CD4-positive, alpha-beta T cell (primary cell): ENCODE data around the gene SENP6. TPM values are rescaled to one million over a fixed set of nuclear protein-coding genes. Genes with fewer than 3 reads are reported as not detected.
"Not testable (repeated sequence)": the region's sequence is repeated elsewhere in the genome, so short reads cannot be mapped to it uniquely, and the experiment has no call there.

Source experiments
- ATAC-seq: fragments of 200-7000 bp; cut with Tn5 transposase; one replicate; pipeline ENCODE4 v1.10.0; 2022; ENCODE audit warnings: mild to moderate bottlenecking; ENCODE audit not compliant: poor library complexity
- CTCF ChIA-PET: fragments of 350-600 bp; sonication (Branson Sonifier 250); formaldehyde crosslinking; loops from one replicate; lab custom pipeline; 2021; ENCODE audit warnings: antibody characterized with exemption, inconsistent platforms; lab: Charles Lee
- POLR2A ChIA-PET: fragments of 350-600 bp; sonication (Branson Sonifier 250); formaldehyde crosslinking; loops from one replicate; lab custom pipeline; 2021; ENCODE audit warnings: antibody characterized with exemption, inconsistent platforms; lab: Charles Lee
- DNase-seq, 14 experiments: peaks; one replicate each; pipeline ENCODE4 v3.0.0-alpha.2; 2013 to 2020; ENCODE audit warnings: mixed read lengths in 2 of 14
- H3K27ac ChIP-seq, 2 donors: one replicate each; pipeline versions ENCODE4 v1.5.1 to v1.7.0; 2013; ENCODE audit warnings: low read length in 2 of 2, low read depth in 1 of 2, mild to moderate bottlenecking in 1 of 2
- H3K27me3 ChIP-seq, 2 experiments: 1 replicate in 1 of 2; 2 replicates in 1 of 2; pipeline versions ENCODE4 v1.6.1 to v1.7.0; 2013; ENCODE audit warnings: low read length in 2 of 2, control low read depth in 1 of 2, mild to moderate bottlenecking in 1 of 2, moderate library complexity in 1 of 2; ENCODE audit not compliant: insufficient read depth in 2 of 2, control insufficient read depth in 1 of 2
- H3K36me3 ChIP-seq: one replicate; pipeline ENCODE4 v1.6.1; 2013; ENCODE audit warnings: low read length, control low read depth; ENCODE audit not compliant: insufficient read depth
- H3K4me1 ChIP-seq: one replicate; pipeline ENCODE4 v1.6.1; 2013; ENCODE audit warnings: low read length, control low read depth; ENCODE audit not compliant: insufficient read depth
- H3K4me3 ChIP-seq: one replicate; pipeline ENCODE4 v1.5.1; 2013; ENCODE audit warnings: mild to moderate bottlenecking, low read length, moderate library complexity
- H3K9me3 ChIP-seq, 2 experiments: 1 replicate in 1 of 2; 2 replicates in 1 of 2; pipeline versions ENCODE4 v1.6.1 to v1.7.0; 2013; ENCODE audit warnings: low read length in 2 of 2, mild to moderate bottlenecking in 2 of 2, control low read depth in 1 of 2, moderate library complexity in 1 of 2; ENCODE audit not compliant: control insufficient read depth in 1 of 2, insufficient read depth in 1 of 2
- H3K27ac Mint-ChIP-seq: one replicate; pipeline ENCODE4 v1.8.0; 2020; ENCODE audit warnings: mixed read lengths
- H3K27me3 Mint-ChIP-seq: one replicate; pipeline ENCODE4 v1.8.0; 2021; ENCODE audit warnings: mixed read lengths
- H3K36me3 Mint-ChIP-seq: one replicate; pipeline ENCODE4 v1.8.0; 2021; ENCODE audit warnings: low read depth, mixed read lengths
- H3K4me1 Mint-ChIP-seq: one replicate; pipeline ENCODE4 v1.8.0; 2021; ENCODE audit warnings: low read depth, mixed read lengths
- H3K4me3 Mint-ChIP-seq: one replicate; pipeline ENCODE4 v1.8.0; 2020; ENCODE audit warnings: mild to moderate bottlenecking, mixed read lengths
- H3K9me3 Mint-ChIP-seq: one replicate; pipeline ENCODE4 v1.8.0; 2020; ENCODE audit warnings: mixed read lengths
- CTCF ChIP-seq: fragments of 200-600 bp; IDR thresholded peaks from one replicate; pipeline ENCODE4 v1.8.0; 2022; ENCODE audit warnings: antibody characterized with exemption, mild to moderate bottlenecking
- intact Hi-C, 2 experiments: fragments of 100-400 bp; cut with DNase I in 1 of 2; cut with micrococcal nuclease in 1 of 2; formaldehyde crosslinking; loops; one replicate each; pipeline versions ENCODE4 v1.15.1 to v1.9.0; 2023 to 2025; cut with DNase I, micrococcal nuclease
- total RNA-seq, 174 experiments: library from RNA in 2 of 174; stranded (reverse) in 2 of 174; gene quantifications; one replicate each; pipeline ENCODE4 v1.2.3 and lab custom pipeline; 2021 to 2026

Gene SENP6
- total RNA-seq, 2 experiments from 2014 or later: 82.0 to 94.8 TPM

- ChIA-PET CTCF (no interaction called here), POLR2A (no interaction called here)
- no peak for TF ChIP-seq CTCF
- Mint-ChIP-seq H3K4me1 (no peaks in the 10 kb centered on the region), H3K9me3 (peaks cover 11% of the 10 kb centered on the region), H3K4me3 (no peak overlapping the region), H3K36me3 (no peaks in the 10 kb centered on the region), H3K27me3 (peaks cover 32% of the 10 kb centered on the region), H3K27ac (no peak overlapping the region)
- DNase-seq (no peak), ATAC-seq (no peak)
- peaks cover 4 to 6% of the 10 kb centered on the region in 2 experiments for H3K27me3 ChIP-seq
- no peak overlapping the region for H3K4me3 ChIP-seq
- no peaks in the 10 kb centered on the region for H3K4me1 ChIP-seq
- intact Hi-C loops: no loop called here
- H3K36me3 ChIP-seq: no peaks in the 10 kb centered on the region
- H3K9me3 ChIP-seq: peaks cover 8 to 14% of the 10 kb centered on the region in 2 experiments
- no peak overlapping the region for H3K27ac ChIP-seq
Measured at GRCh38 chr6:75568965-75569364, 32.7 kb upstream of the SENP6 start.

GRCh38 chr6:75570671-75571070 lies 31.0 kb upstream of the SENP6 start:
- H3K36me3 Mint-ChIP-seq, CTCF ChIA-PET, ATAC-seq, H3K36me3 ChIP-seq, H3K4me3 ChIP-seq, DNase-seq, H3K27ac Mint-ChIP-seq, H3K27ac ChIP-seq, H3K27me3 ChIP-seq, H3K9me3 Mint-ChIP-seq, H3K4me3 Mint-ChIP-seq, H3K4me1 ChIP-seq, intact Hi-C loops, H3K4me1 Mint-ChIP-seq: not testable (repeated sequence)
- peaks cover 8 to 14% of the 10 kb centered on the region in 2 experiments for H3K9me3 ChIP-seq
- peaks cover 16% of the 10 kb centered on the region for H3K27me3 Mint-ChIP-seq
- POLR2A ChIA-PET: interaction anchor here (1.0 kb wide), 1 partner anchor 32 kb away, joined by 3 read pairs; no protein-coding TSS in a partner anchor

GRCh38 chr6:75572072-75572471 lies 29.6 kb upstream of the SENP6 start:
- DNase-seq (no peak), ATAC-seq (no peak)
- Mint-ChIP-seq H3K27ac (no peak overlapping the region), H3K4me1 (no peaks in the 10 kb centered on the region), H3K36me3 (no peaks in the 10 kb centered on the region), H3K4me3 (no peak overlapping the region), H3K9me3 (no peaks in the 10 kb centered on the region), H3K27me3 (peaks cover 8% of the 10 kb centered on the region)
- Histone ChIP-seq H3K4me1 (no peaks in the 10 kb centered on the region), H3K27me3 (no peaks in the 10 kb centered on the region), H3K27ac (no peak overlapping the region), H3K9me3 (peaks cover 0 to 6% of the 10 kb centered on the region in 2 experiments), H3K4me3 (no peak overlapping the region), H3K36me3 (no peaks in the 10 kb centered on the region)
- intact Hi-C loops: no loop called here
- ChIA-PET CTCF (interaction anchor here (0.9 to 1.2 kb wide), 2 partner anchors 8 to 13 kb away, joined by 3 to 4 read pairs; no protein-coding TSS in a partner anchor), POLR2A (no interaction called here)
- no peak for TF ChIP-seq CTCF

GRCh38 chr6:75579951-75580350 lies 21.7 kb upstream of the SENP6 start:
- ATAC-seq (no peak), DNase-seq (peak in 1 of 14 experiments; percentile 12)
- Histone ChIP-seq H3K4me3 (no peak overlapping the region), H3K4me1 (no peaks in the 10 kb centered on the region), H3K27ac (no peak overlapping the region), H3K27me3 (no peaks in the 10 kb centered on the region), H3K9me3 (no peaks in the 10 kb centered on the region), H3K36me3 (no peaks in the 10 kb centered on the region)
- intact Hi-C loops: no loop called here
- TF ChIP-seq CTCF: no peak
- no peaks in the 10 kb centered on the region for H3K36me3 Mint-ChIP-seq
- H3K4me1 Mint-ChIP-seq: peaks cover 8% of the 10 kb centered on the region
- peaks cover 3% of the 10 kb centered on the region for H3K9me3 Mint-ChIP-seq
- peak overlapping the region; percentile 5 for H3K4me3 Mint-ChIP-seq
- POLR2A ChIA-PET: interaction anchor here (0.8 kb wide), 1 partner anchor 21 kb away, joined by 3 read pairs; no protein-coding TSS in a partner anchor
- no peak overlapping the region for H3K27ac Mint-ChIP-seq
- CTCF ChIA-PET: no interaction called here
- no peaks in the 10 kb centered on the region for H3K27me3 Mint-ChIP-seq
